ENCODE results near the gene GPC6.

The GPC6 gene

DNA sequence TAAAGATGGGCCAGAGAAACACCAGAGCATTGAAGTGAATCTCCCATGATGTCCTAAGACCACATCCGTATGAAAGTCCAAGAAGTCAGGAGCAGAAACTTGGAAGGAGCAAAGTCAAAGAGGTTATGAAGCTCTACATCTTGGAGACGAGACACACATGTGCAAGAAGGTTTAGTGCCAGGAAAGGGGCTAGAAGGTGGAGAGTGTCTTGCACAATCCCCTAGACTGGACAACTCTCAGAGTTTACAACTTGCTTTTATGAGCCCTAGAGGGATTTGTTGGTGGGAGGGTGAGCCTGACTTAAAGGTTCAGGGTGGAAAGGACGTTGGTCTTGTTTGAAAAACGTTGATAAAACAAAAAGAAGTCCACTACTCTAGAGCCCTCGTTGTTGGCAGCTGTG is 150.6 kb downstream of the GPC6 start:
- no peak overlapping the region for H3K4me3 ChIP-seq (ENCODE audit: low read depth, low read length)
- TF ChIP-seq, protein P1, sequence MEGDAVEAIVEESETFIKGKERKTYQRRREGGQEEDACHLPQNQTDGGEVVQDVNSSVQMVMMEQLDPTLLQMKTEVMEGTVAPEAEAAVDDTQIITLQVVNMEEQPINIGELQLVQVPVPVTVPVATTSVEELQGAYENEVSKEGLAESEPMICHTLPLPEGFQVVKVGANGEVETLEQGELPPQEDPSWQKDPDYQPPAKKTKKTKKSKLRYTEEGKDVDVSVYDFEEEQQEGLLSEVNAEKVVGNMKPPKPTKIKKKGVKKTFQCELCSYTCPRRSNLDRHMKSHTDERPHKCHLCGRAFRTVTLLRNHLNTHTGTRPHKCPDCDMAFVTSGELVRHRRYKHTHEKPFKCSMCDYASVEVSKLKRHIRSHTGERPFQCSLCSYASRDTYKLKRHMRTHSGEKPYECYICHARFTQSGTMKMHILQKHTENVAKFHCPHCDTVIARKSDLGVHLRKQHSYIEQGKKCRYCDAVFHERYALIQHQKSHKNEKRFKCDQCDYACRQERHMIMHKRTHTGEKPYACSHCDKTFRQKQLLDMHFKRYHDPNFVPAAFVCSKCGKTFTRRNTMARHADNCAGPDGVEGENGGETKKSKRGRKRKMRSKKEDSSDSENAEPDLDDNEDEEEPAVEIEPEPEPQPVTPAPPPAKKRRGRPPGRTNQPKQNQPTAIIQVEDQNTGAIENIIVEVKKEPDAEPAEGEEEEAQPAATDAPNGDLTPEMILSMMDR (IDR thresholded peaks at IDR 0.05; ENCODE audit: low read depth, low read length): no peak
- in situ Hi-C loops (cut with HindIII; ENCODE audit: low sequenced_read_pairs): no loop called here
- DNase-seq (ENCODE audit: low read depth, low spot score): no peak

DNA sequence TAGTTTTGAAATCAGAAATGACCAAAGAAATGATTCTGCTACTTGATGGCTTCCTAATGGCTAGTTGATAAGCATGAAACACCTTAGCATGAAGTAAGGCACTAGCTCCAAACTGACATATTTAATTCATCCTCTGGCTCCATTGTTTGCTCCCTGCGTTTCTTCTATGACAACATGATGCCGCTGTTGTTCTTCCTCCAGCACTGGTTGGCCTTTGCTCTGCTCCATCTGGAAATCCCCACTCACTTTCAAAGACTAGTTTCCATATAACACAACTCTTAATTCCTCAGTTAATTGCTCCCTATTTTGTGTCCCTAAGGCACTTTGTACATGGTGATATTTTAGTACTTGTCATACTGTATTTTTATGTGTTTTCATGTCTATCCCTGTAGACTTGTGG is 151.6 kb downstream of the GPC6 start:
- in situ Hi-C loops (cut with HindIII; ENCODE audit: low sequenced_read_pairs): no loop called here
- DNase-seq (ENCODE audit: low read depth, low spot score): no peak
- TF ChIP-seq, protein P1 (IDR thresholded peaks at IDR 0.05; ENCODE audit: low read depth, low read length): no peak
- no peak overlapping the region for H3K4me3 ChIP-seq (ENCODE audit: low read depth, low read length)

DNA sequence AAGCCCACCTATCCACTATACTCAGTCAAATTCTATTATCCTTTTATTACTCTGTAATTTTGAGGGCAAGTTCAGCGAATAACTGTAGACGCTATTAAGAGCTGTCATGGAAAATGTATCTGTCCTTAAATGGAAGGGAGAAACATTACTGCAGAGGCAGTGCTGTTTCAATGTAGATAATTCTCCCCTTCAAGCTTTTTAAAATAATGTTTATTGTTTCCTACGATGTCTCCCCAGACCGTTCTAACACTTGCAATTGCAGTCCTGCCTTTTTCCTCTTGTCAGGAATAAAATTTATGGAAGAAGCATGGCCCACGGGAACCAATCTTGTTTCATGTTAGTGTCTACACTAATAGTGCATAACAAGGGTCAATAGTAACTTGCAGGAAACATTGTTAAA is 159.5 kb downstream of the GPC6 start:
- TF ChIP-seq, protein P1 (IDR thresholded peaks at IDR 0.05; ENCODE audit: low read depth, low read length): no peak
- no peak overlapping the region for H3K4me3 ChIP-seq (ENCODE audit: low read depth, low read length)
- in situ Hi-C loops (cut with HindIII; ENCODE audit: low sequenced_read_pairs): no loop called here
- DNase-seq (ENCODE audit: low read depth, low spot score): no peak

- in situ Hi-C loops (cut with HindIII; ENCODE audit: low sequenced_read_pairs): no loop called here
- peak; percentile 69 for DNase-seq (ENCODE audit: low read depth, low spot score)
- TF ChIP-seq, protein P1 (IDR thresholded peaks at IDR 0.05; ENCODE audit: low read depth, low read length): no peak
- H3K4me3 ChIP-seq (ENCODE audit: low read depth, low read length): no peak overlapping the region
These were observed 162.1 kb downstream of the GPC6 start for GRCh38 chr13:93388701-93389100.

DNA sequence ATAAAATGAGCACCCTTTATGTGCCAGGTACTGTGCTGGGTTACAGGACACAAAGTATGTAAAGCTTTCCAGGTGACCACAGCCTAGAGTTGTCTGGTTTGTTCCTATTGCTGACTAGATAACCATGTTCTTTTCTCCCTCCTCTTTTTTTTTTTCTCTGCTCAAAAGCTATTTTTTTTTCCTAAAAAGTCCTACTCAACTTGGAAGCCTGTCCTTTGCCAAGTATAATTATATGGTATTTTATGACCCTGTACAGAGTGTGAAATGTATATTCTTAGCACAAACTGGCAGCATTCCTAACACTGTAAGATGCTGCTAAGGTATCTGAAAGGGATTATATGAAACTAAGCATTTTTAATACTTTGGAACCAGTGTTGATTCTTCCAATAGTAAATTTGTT is 171.0 kb downstream of the GPC6 start:
- no peak for DNase-seq (ENCODE audit: low read depth, low spot score)
- in situ Hi-C loops (cut with HindIII; ENCODE audit: low sequenced_read_pairs): no loop called here
- TF ChIP-seq, protein P1 (IDR thresholded peaks at IDR 0.05; ENCODE audit: low read depth, low read length): no peak
- H3K4me3 ChIP-seq (ENCODE audit: low read depth, low read length): no peak overlapping the region

- no peak for DNase-seq (ENCODE audit: low read depth, low spot score)
- no peak overlapping the region for H3K4me3 ChIP-seq (ENCODE audit: low read depth, low read length)
- TF ChIP-seq, protein P1 (IDR thresholded peaks at IDR 0.05; ENCODE audit: low read depth, low read length): no peak
- in situ Hi-C loops (cut with HindIII; ENCODE audit: low sequenced_read_pairs): no loop called here
These were observed 171.8 kb downstream of the GPC6 start for GRCh38 chr13:93398167-93399035.
